ENCODE data around the gene NOL6. TPM values are rescaled to one million over a fixed set of nuclear protein-coding genes. Genes with fewer than 3 reads are reported as not detected.

NOL6 gene
- total and polyA plus RNA-seq, 2 of the 8 experiments (the other 6 are each of a cell fraction or from before 2014, with no cell fraction given), result 44.0 to 55.0 TPM

DNA sequence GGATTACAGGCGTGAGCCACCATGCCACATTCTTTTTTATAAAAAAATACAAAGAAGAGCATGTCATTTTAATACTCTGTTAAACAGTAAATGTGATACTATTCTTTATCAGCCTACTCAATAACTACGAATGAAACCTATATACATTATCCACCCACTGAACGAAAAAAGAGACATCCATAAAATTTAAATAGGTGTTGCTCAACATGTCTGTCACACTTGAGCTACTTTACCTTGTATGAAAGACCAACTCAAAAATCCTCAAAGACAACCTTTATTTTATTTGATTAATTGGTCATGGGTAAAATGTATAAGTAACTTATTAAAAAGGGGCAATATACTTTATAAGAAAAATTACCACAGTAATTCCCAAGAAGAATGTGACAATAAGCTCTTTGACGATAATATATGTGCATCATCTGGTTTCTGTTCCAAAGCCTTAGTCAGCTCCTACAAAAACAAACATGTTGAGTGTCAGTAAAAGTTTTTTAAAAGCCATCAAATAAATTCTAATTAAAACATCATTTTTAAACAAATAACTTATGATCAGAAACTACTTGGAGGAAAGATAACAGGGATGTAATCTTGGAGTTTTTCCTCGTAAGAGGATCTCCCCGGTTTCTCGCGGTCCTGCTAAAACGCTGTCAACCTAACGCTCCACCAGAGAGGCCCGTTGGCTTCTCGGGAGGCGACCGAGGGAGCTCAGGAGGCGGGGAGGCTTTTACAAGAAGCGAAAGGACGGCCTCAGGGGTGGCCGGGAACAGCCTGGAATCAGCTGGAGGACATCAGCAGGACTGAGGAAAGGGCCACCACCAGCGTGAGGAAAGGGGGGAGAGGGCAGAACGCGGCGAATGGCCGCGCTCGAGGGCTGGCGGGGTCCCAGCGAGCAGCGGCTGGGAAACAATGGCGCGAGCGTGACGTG, 36.8 kb upstream of the NOL6 start:
- H3K23me2 ChIP-seq (ENCODE audit: low read depth, low read length), result peaks cover 4% of the 10 kb centered on the region; the same call in 1 of the 2 replicates
- no peaks in the 10 kb centered on the region for H4K20me1 ChIP-seq (replicated peaks in 1 of 2; ENCODE audit: control insufficient read depth in 1 of 2, insufficient read depth in 2 of 2, low read length in 2 of 2)
- FAIRE-seq (no peak), DNase-seq (ENCODE audit: low read depth in 1 of 2, low spot score in 2 of 2) (peak in 1 of 2 experiments; percentile 71)
- H3K9ac ChIP-seq (replicated peaks in 1 of 4; ENCODE audit: extremely low read depth in 1 of 4, low read depth in 3 of 4, low read length in 3 of 4), result peak overlapping the region; percentile 44 to 85 (median 72)
- no peak overlapping the region for H4K91ac ChIP-seq (replicated peaks; ENCODE audit: insufficient read length, low read length)
- H3K27me3 ChIP-seq (replicated peaks in 1 of 4; ENCODE audit: control insufficient read depth in 3 of 4, extremely low read depth in 1 of 4, insufficient read depth in 3 of 4, low read length in 3 of 4), result no peaks in the 10 kb centered on the region; a peak in 1 of 7 replicates
- H3K23ac ChIP-seq (ENCODE audit: insufficient read length), result no peak overlapping the region
- no peak overlapping the region for H4K5ac ChIP-seq (ENCODE audit: insufficient read length, low read depth, low read length)
- peak overlapping the region; percentile 87; the same call in 1 of the 2 replicates for H3K18ac ChIP-seq (ENCODE audit: extremely low read depth, low read length)
- H3K79me1 ChIP-seq (ENCODE audit: low read depth, low read length), result no peaks in the 10 kb centered on the region
- H3K36me3 ChIP-seq (ENCODE audit: control insufficient read depth in 2 of 4, insufficient read depth in 4 of 4, low read length in 3 of 4), result no peaks in the 10 kb centered on the region
- no peaks in the 10 kb centered on the region for H3K79me2 ChIP-seq (ENCODE audit: control insufficient read depth in 1 of 2, insufficient read depth in 2 of 2, low read length in 2 of 2)
- H3K14ac ChIP-seq (ENCODE audit: insufficient read length), result no peak overlapping the region
- H4K8ac ChIP-seq (ENCODE audit: extremely low read depth, insufficient read depth, low read length), result no peak overlapping the region; the same call in 1 of the 2 replicates
- no peaks in the 10 kb centered on the region for H3K9me3 ChIP-seq (ENCODE audit: insufficient read depth in 2 of 2, low read depth in 1 of 2, low read length in 1 of 2)
- no peak overlapping the region for H2AK5ac ChIP-seq (ENCODE audit: low read depth, low read length)
- peak overlapping the region; percentile 82 for H2AFZ ChIP-seq (ENCODE audit: low read length)
- H3K4ac ChIP-seq (replicated peaks; ENCODE audit: insufficient read length, low read depth, low read length), result no peak overlapping the region
- H2BK5ac ChIP-seq (ENCODE audit: low read depth, low read length), result no peak overlapping the region
- H3K27ac ChIP-seq (ENCODE audit: low read depth, low read length), result no peak overlapping the region
- peak overlapping the region; percentile 60 to 77 for H3K4me2 ChIP-seq (ENCODE audit: insufficient read depth in 1 of 2, low read depth in 2 of 2, low read length in 2 of 2)
- no peaks in the 10 kb centered on the region for H3K4me1 ChIP-seq (replicated peaks in 1 of 4; ENCODE audit: control insufficient read depth in 3 of 4, insufficient read depth in 4 of 4, low read length in 3 of 4)
- no peak overlapping the region for H2BK20ac ChIP-seq (ENCODE audit: low read length)
- no peak overlapping the region for H3K56ac ChIP-seq (replicated peaks; ENCODE audit: insufficient read length, low read depth, low read length)
- H3K4me3 ChIP-seq (ENCODE audit: extremely low read depth in 1 of 4, insufficient read depth in 2 of 4, low read depth in 3 of 4, low read length in 4 of 4), result peak overlapping the region; percentile 59 to 79 (median 67)
- peak overlapping the region; percentile 84; the same call in 1 of the 2 replicates for H2BK12ac ChIP-seq (ENCODE audit: low read depth, low read length)
- no peak overlapping the region for H2BK15ac ChIP-seq (ENCODE audit: low read length)
- CTCF ChIA-PET (ENCODE audit: partially characterized antibody), result interaction anchor here (0.9 to 1.3 kb wide), 2 partner anchors 44 to 212 kb away, joined by 3 to 4 read pairs; no protein-coding TSS in a partner anchor
- no peak overlapping the region for H2BK120ac ChIP-seq (replicated peaks; ENCODE audit: low read depth, low read length)
- POLR2A ChIA-PET (ENCODE audit: partially characterized antibody), result interaction anchor here (1.6 to 2.4 kb wide), 2 partner anchors 14 to 111 kb away, joined by 4 to 11 read pairs; partner anchors contain the start of gene ANKRD18B
- WGBS, 2 experiments (ENCODE audit: extremely low coverage in 1 of 2, insufficient coverage in 1 of 2, insufficient read length in 1 of 2, insufficient replicate concordance in 2 of 2, low coverage in 1 of 2, low lambda C conversion rate in 2 of 2, missing lambda C conversion rate in 1 of 2), result 14% methylated on average over 32 of the region's 32 CpGs; no CpG with 5 or more reads in 1 of the 2 experiments
- TF ChIP-seq, protein P1, sequence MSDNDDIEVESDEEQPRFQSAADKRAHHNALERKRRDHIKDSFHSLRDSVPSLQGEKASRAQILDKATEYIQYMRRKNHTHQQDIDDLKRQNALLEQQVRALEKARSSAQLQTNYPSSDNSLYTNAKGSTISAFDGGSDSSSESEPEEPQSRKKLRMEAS (IDR thresholded peaks at IDR 0.05), result peak; percentile 13; the same call in 1 of the 2 replicates
- peak; percentile 37; the same call in 1 of the 2 replicates for TF ChIP-seq TBP (IDR thresholded peaks at IDR 0.05; ENCODE audit: low read depth, low read length)
- TF ChIP-seq SIN3A (conservative IDR thresholded peaks at IDR 0.05 in 1 of 2, IDR thresholded peaks at IDR 0.05 in 1 of 2; ENCODE audit: low read depth in 1 of 2, low read length in 2 of 2), result 0 out of 4 replicates have a peak, but pooled peaks of 1 of the 2 experiments have one; percentile 36
- peak; percentile 68 for TF ChIP-seq PHF8 (conservative IDR thresholded peaks at IDR 0.05; ENCODE audit: low read depth, low read length)
- peak; percentile 88; the same call in 1 of the 2 replicates for TF ChIP-seq CREB1 (IDR thresholded peaks at IDR 0.05)
- no peak for TF ChIP-seq POU5F1 (IDR thresholded peaks at IDR 0.05; ENCODE audit: low read depth, low read length)
- TF ChIP-seq EZH2 (IDR thresholded peaks at IDR 0.05; ENCODE audit: low read depth, low read length, severe bottlenecking), result no peak
- peak; percentile 61 for TF ChIP-seq KDM4A (IDR thresholded peaks at IDR 0.05; ENCODE audit: low read depth, low read length, severe bottlenecking)
- peak; percentile 69; the same call in 1 of the 2 replicates for TF ChIP-seq TAF1 (IDR thresholded peaks at IDR 0.05; ENCODE audit: low read depth, low read length)
- peak; percentile 84 for TF ChIP-seq YY1 (IDR thresholded peaks at IDR 0.05; ENCODE audit: low read depth, low read length)
- peak in 1 of 2 experiments; percentile 81; a peak in 2 of 3 replicates for TF ChIP-seq POLR2A (IDR thresholded peaks at IDR 0.05; ENCODE audit: control extremely low read depth in 1 of 2, low read depth in 2 of 2, low read length in 2 of 2)
